GM23248 (cell line): ENCODE data around the gene SCN8A.

Source experiments
- EZH2 ChIP-seq: fragments of 200-600 bp; sonication (generic); IDR thresholded peaks from 2 replicates; pipeline ENCODE4 v1.6.1; 2018; ENCODE audit warnings: antibody characterized with exemption, mild to moderate bottlenecking; ENCODE audit not compliant: insufficient read depth, poor library complexity, severe bottlenecking
- EZH2phosphoT487 ChIP-seq: fragments of 200-600 bp; sonication (generic); IDR thresholded peaks from 2 replicates; pipeline ENCODE4 v1.6.1; 2018; ENCODE audit warnings: antibody characterized with exemption, moderate library complexity, mild to moderate bottlenecking, low read depth; ENCODE audit not compliant: insufficient read depth

GRCh38 chr12:51784688-51785087 lies 193.7 kb downstream of the SCN8A start:
- TF ChIP-seq EZH2: no peak
- TF ChIP-seq EZH2phosphoT487: no peak
